GM21723 (cell line): Measurements from ENCODE around the gene COL23A1.

ENCODE experiments used
- ATAC-seq: cut with Tn5 transposase; IDR thresholded peaks from one replicate; pipeline ENCODE4 v1.9.1; 2021; ENCODE audit warnings: mild to moderate bottlenecking, moderate library complexity; ENCODE audit not compliant: unreplicated experiment

Gene COL23A1

GRCh38 chr5:178224403-178224802, 365.8 kb downstream of the COL23A1 start:
- ATAC-seq = no peak

- ATAC-seq = no peak
Measured at GRCh38 chr5:178223828-178224335, 366.3 kb downstream of the COL23A1 start.

DNA sequence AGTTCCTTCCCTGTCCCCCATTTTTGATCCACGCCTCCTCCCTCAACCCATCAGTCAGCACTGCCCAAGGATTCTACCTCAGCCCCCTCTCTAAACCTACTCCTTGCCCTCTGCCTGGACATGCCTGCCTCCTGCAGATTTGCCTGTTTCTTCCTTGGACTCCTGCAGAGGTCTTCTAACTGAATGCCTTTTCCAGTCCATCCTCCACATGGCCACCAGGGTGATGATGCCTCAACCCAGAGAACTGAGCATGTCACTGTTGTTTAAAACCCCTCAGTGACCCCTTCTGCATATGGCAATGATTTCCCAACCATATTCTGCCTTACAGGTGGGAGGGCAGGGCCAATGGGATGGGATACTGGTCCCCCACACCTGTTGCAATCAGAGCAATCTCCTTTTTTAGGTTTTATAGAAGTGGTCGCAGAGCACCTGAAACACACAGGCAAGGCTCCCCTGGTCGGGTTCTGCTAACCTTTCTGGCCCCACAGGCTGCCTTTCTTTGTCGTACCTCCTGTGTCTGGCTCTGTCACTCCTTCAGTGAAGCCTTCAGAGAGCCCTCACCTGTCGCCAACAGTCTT, 366.9 kb downstream of the COL23A1 start:
- no peak for ATAC-seq

- no peak for ATAC-seq
Measured at GRCh38 chr5:178222292-178222691, 367.9 kb downstream of the COL23A1 start.

- ATAC-seq = no peak
Measured at GRCh38 chr5:178221853-178222252, 368.3 kb downstream of the COL23A1 start.

DNA sequence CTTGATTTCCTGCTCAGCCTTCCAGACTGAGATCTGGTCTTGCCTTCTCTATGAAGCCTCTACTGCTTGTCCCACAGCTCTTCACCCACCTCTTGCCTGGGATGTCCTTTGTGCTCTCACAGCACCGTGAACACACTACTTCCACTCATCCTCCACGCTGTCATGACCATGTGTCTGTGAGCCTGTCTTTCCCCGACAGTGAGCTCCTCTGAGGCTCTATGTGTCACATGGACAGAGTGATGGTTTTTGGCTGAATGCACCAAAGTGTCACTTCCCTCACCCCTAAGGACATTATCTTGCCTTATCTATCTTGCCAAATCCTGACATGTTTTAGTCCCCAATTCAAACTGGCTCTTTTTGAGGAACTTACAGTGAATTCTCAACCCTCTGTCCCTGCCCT, 368.9 kb downstream of the COL23A1 start:
- no peak for ATAC-seq

DNA sequence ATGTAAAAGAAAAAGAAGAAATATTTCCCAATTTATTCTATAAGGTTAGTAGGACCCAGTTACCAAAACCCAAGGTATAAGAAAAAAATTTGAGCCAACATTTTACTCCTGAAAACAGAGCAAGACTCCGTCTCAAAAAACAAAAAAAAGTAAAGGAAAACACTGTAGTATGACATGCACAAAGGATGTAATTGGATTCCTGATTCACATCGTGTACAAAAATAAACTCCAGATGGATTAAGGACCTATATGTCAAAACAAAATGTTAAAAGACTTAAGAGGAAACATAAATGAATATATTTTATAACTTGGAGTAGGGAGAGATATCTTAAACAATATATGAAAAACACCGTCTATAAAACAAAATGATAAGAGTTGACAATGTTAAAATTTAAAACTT, 371.4 kb downstream of the COL23A1 start:
- no peak for ATAC-seq

GRCh38 chr5:178218237-178218776, 371.9 kb downstream of the COL23A1 start:
- ATAC-seq = no peak

GRCh38 chr5:178216779-178217178, 373.4 kb downstream of the COL23A1 start:
- ATAC-seq = no peak

- no peak for ATAC-seq
Measured at GRCh38 chr5:178216088-178216534, 374.1 kb downstream of the COL23A1 start.

- no peak for ATAC-seq
Measured at GRCh38 chr5:178215280-178216002, 374.8 kb downstream of the COL23A1 start.

- no peak for ATAC-seq
Measured at GRCh38 chr5:178214160-178214803, 375.9 kb downstream of the COL23A1 start.

GRCh38 chr5:178213748-178214151, 376.4 kb downstream of the COL23A1 start:
- no peak for ATAC-seq

GRCh38 chr5:178213003-178213461, 377.2 kb downstream of the COL23A1 start:
- no peak for ATAC-seq

DNA sequence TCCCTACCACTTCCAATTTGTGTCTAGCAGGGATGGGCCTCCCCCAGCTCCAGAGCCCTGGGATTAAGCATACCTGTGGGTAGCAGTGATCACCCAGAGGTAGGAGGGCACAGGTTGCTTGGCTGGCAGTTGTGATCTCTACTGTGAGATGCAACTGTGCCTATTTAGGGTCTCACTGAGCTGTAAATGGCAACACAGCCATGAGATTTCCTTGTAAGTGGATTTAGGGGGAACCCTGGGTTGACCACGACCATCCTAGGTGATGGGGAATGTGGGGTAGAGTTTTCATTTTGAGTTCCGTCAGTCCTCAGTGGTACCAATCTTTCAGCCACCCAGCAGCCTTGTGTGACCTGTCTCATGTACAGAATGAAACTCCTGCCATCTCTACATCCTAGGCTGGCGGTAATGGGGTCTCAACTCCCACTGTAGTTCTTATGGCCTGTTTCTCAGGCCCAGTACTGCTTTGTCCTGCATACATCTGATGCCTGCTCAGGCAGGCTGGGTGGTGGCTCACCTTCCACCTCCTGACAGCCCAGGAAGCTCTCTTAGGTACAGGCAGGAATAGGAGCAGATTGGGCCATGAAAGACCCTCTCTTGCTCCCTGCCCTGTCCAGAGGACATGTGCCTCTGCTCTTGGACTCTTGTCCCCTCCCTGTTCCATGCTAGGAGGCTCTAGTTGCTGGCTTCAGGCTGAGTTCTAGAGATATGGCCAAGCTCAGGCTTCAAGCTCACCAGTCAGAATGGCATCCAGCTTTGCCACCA, 377.8 kb downstream of the COL23A1 start:
- ATAC-seq = no peak

DNA sequence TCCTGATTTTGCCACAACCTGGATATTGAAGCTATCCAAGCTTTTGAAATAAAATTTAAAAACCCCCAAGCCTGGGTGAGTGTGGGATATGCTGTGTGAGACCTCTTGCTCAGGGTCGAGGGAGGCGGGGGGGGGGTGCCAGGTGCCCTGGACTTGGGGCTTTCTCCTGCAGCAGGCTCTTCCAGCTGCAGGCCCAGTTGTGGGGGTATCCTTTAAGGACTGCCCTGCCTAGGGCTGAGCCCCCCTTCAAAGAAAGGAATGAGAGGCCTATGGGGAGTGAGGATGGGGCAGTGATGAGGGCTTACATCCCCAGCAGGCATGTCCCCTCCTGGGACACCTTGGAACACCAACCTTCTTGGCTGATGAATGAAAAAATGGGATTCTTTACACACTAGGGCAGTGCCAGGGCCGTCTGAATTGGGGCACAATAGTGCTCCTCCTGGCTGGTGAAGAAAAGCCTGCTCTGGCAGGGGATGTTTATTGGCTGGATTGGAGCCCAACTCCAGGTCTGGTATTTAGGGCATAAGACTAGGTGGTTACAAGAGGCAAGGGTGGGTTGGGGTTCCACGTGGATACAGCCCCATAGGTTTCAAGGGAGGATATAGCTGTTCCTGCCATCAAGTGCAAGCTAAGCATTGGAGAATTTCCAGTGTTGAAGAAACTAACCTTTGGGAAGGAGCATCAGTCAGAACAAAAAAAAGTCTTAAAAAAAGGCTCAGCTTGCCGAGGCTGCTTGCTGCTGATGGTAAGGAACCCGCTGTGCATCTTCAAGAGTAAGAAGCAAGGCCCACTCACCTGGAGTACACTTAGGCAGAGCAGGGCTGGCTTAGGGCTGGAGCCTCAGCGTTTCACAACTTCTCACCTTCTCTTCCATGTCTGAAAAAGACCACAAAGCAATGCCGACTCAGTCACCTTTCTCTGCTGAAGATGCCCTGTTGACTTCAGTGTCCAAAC, 378.8 kb downstream of the COL23A1 start:
- no peak for ATAC-seq

DNA sequence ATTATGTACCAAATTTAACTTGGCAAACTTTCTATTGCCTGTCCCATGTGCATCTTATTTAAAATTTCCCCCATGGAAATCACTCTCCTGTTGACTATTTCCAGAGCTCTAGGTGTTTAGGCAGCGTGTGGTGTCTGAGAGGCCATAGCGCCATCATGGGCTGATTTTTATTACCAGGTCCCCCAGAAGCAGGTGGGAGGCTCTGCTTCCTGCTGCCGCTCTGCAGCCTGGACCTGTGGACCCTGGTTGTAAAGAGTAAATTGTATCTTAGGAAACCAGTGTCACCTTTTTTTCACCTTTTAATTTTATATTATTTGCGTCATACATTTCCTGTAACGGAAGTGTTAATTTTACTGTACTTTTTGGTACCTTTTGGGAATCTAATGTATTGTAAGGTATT, 379.5 kb downstream of the COL23A1 start:
- ATAC-seq = no peak

DNA sequence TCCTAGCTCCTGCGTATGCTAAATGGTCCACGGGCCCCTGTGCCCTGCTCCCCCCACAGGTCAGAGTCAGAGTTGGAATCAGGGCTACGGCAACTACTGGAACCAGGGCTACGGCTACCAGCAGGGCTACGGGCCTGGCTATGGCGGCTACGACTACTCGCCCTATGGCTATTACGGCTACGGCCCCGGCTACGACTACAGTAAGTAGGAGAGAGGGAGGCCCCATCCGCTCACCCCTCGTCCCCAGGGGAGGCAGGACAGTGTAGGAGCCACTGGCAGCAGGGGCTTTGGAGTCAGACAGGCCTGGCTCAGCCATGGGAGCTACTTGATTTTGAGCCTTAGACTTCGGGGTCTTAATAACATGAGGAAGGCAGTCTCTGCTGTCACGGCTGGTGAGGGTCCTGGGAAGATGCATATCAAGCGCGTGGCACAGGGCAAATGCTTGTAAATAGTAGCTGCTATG, 380.1 kb downstream of the COL23A1 start:
- no peak for ATAC-seq

DNA sequence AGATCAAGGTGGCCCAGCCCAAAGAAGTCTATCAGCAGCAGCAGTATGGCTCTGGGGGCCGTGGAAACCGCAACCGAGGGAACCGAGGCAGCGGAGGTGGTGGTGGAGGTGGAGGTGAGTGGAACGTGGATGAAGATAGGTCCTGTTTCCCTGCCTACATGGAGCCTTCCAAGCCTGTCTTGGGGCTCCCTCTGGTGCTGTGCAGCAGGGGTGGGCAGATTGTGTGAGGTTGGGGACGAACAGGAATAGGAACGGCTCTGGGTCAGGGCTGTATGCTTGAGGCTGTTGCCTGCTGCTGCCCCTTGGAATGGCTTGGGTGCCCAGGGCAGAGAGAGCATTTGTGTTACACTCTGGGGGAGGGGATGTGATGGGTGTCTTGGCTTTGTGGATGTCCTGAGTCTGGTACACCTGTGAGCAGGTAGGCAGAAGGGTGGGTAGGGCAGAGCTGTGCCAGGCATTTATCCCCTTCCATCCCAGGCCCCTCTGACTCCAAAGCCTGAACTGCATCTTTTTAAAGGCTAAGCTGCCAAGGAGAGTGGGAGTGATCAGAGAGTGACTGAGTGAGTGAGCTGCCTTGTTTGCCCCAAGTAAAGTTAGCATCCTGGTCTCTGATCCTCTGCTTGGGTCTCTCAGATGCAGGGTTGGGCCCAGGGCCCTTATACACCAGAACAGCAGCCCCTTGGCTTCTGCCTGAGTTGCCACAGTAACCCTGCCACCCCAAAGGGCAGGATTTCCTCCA, 380.7 kb downstream of the COL23A1 start:
- ATAC-seq = no peak
